ENCODE data around the gene EPM2A.
"Not testable (repeated sequence)": the region's sequence is repeated elsewhere in the genome, so short reads cannot be mapped to it uniquely, and the experiment has no call there.

The EPM2A gene

DNA sequence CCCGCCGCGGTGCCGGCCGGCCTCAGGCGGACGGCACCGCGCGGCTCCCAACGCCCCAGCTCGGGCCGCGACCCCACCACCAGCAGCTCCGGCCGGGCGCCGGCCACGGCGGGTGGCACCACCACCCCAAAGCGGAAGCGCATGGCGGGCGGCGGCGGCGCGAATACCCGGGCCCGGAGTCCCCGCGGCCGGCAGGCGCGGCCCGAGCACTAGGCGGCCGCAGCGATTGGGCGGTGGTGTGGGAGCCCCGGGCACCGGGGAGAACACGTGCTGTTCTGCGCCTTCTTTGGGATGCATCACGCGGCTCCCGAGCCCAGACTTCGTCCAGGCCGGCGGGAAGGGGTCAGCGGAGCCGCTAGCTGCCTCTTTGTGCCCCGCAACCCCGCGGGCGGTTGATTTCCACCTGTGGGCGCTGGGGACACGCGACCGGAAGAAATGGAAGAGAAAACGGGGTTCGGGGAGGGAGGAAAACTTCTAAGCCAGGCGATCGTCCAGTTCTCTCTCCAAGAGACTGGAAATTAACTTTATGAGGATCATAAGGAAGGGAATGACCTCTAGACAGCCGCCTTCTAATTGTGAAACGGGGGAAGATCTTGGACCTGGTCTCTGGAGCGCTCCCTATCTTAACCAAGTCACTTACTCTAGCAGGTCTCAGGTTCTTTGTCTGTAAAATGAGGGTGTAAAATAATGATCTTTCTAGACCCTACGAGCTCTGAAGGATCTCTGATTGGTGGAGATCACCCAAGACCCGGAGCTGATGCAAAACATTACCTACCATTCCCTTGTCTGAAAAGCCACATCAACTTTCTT, at the start of gene EPM2A:
Gene EPM2A (minus strand): TSS at position 165 of the 810 bp plus-strand sequence. CDS start 22 bp downstream, at position 143.
- DNase-seq: no peak

DNA sequence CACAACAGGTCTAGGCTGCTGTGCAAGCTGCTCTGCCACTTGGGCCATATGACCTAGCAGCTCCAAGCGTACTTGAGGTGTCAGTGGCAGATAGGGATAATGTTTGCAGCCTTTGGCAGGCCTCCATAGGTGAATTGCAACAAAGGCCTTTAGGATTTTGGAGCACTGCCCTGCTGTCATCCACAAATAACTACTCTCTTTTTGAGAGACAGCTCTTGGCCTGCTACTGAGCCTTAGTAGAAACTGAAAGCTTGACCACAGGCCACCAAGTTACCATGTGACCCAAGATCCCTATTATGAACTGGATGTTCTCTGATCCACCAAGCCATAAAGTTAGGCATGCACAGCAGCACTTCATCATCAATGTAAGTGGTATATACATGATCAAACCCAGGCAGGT, 49.4 kb upstream of the EPM2A start:
- no peak for DNase-seq

DNA sequence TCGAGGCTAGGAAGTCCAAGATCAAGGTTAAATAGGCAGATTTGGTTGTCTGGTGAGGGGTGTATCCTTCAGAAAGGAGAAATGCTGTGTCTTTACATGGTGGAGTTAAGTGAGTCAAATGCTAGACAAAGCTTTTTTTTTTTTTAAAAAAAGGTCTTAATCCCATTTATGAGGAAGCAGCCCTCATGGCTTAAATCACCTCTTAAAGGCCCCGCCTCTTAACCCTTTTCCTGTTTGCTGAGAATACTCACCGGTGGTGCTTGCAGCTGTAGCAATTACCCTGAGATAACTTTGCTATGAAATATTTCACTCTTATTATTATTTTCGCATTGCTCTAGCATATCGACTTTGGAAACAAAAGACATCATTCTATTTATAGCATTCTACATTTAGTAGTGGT, 48.5 kb upstream of the EPM2A start:
- no peak for DNase-seq

DNA sequence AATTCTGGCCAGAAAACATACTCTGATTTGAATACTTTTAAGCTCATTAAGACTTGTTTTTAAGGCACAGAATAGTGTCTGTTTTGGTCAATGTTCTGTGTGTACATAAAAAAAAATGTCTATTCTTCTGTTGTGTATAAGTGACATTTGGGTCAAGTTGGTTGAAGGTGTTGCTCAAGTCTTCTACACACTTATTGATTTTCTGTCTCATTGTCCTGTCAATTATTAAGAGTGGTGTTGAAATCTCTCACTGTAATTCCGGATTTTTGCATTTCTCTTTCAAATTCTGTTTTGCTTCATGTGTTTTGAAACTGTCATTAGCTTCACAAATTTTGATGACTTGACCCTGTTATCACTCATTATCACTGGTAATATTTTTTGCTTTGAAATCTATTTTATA, 37.5 kb upstream of the EPM2A start:
- no peak for DNase-seq

DNA sequence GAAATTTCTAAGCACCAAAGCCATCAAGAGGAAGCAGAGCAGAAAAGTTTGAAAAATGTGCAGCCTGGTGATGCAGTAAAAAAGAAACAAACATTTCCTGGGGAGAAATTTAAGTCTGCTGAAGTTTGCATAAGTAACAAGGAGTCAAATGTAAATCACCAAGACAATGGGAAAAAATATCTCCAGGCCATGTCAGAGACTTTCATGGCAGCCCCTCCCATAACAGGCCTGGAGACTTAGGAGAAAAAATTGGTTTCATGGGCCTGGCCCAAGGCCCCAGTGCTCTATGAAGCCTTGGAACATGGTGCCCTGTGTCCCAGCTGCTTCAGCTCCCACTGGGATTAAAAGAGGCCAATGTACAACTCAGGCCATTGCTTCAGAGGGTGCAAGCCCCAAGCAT, 30.1 kb upstream of the EPM2A start:
- no peak for DNase-seq

DNA sequence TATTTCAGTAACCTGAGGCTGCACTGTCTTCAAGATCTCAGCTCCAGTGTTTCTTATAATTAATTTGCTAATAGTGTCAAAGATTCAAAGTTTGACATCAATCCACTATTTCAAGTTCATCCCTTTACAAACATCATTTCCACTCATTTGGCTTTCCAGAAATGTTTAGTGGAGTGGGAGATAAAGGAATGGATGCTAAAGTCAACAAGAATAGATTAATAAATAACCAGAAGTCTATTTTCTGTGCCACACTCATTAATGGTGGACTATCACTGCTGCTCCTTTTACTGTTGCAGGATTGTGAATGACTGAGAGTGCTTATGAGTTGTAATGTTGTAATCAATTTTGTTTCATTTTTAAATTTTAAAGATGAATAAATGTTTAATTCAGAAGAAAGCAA, 28.4 kb upstream of the EPM2A start:
- DNase-seq: no peak

DNA sequence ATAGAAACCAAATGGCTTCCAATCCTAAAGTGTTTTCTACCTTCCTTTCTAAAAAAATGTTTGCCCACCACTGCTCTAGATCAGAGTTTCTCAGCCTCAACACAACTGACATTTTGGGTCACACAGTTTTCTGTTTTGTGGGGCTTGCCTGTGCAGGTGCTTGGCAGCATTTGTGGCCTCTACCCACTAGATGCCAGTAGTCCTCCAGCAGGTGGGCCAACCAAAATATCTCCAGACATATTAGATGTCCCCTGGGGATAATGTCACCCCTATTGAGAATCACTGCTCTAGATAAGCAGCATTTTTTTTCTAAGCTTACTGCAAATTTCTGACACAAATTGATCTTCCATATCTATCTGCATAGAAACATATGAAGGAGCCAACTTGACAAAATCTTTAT, 26.3 kb upstream of the EPM2A start:
- DNase-seq: no peak

DNA sequence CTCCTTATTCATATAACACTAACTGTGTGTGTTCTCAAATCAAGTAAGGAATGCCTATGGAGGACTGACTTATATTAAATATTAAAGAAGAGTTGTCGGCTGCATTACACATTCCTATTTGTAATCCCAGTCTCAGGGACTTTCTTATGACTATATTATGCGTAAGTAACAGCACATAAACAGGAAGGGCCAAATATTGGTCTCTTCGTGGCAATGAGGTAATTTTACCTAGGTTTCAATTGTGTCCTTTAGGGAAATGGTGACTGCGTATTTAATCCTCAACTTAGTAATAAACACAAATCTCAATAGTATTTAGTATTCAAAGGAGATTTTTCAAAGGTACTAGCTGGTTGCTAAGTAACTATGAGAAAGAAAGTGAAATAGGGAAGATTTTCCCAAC, 22.8 kb upstream of the EPM2A start:
- DNase-seq: no peak

DNA sequence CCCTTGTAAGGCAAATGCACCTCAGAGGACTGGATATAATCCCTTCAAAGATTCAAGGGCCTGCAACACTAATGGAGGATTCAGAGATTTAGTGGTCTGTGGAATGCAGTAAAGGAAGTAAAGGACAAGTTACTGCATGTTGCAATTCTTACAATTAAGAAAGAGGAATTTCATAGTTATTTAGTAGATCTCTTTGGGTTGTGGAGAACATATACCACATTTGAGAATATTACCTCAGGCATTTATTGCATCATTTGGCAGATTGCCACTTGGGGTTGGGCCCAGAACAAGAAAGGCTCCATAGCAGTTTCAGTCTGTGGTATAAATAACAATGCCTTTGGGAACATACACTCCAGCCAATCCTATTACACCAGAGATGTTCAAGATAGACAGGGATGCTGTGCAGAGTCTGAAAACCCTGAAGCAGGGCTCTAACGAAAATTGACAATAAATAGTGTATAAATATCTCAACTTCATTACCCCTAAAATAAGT, 20.9 kb upstream of the EPM2A start:
- no peak for DNase-seq

DNA sequence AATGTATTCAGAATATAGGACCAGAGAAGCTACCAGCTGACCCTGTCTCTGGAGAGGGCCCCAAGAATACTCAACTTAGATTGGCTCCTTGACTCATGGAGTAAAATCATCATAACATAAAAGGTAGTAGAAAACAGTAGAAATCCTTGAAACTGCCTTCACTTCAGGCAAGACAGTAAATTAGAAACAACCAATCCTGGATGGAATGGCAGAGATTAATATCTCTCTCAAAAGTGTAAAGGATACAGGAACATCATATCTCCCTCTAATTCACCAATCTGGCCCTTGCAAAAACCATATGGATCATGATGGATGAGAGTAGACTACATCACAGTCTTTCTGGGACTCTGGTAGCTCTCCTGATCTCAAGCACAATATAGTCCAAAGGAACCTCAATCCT, 20.4 kb upstream of the EPM2A start:
- no peak for DNase-seq

DNA sequence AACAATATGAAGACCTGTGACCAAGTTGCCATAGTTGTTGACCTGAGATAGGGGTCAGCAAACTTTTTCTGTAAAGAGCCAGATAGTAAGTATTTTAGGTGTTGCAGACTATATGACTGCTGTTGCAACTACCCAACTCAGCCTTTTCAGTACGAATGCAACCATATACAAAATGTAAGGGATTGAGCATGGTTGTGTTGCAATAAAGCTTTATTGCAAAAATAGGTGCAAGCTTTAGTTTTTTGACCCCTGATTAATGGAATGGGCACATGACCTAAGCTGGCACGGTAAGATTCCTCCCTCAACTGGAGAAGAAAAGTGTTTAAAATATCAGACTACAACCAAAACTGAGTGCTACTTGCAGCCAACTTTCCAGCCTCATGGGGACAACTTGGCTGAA, 17.3 kb upstream of the EPM2A start:
- DNase-seq: no peak

DNA sequence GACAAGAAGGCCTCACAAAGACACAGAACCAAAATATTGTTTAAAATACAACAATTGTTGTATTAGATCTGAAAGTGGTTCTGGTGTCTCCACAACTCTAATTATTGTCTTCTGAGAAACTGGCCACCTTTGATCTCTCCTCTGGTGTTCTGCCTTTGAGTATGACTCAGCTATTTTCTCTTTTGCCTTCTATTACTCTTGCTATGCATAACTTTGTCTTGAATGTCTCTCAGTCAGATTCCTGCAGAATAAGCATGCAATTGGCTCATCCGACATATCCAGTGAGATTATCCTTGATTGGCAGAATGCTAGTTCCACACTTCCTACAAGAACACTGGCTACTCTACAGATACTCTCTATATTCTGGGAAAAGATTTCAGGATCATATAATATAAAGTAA, 14.3 kb upstream of the EPM2A start:
- no peak for DNase-seq

DNA sequence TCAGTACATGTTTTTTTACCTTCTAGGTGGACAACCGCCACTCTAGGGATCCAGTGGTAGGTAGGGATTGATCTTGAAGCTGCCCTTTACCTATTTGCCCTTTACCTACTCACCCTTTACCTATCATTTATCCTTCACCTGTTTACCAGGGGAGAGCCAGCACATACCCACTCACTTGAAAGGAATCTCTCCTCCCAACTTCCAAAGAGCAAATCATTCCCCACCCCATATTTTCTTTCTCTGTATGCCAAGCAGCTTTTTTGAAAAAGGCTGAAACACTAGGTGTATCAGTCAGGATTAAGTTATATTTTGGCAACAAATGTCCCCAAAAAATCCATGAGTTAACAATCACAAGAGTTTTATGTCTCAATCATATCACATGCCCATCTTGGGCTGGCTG, 10.5 kb upstream of the EPM2A start:
- DNase-seq: no peak

DNA sequence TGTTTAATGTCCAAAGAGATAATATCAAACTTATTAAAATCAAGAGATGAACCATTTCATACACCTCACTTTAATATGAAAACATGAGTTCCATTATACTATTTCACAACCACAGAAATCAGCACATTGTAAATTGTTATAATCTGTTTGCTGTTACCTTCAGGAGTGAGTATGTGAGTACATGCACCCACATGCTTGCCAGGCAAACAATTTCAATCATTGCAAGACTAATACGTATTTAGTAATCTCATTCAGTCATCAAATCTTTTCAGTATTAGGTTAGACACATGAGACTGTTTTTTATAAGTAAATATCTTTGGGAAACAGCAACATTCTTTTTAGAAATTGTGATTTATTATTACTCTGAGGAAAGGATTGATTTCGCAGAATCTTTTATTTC, 9.3 kb upstream of the EPM2A start:
- DNase-seq: no peak

DNA sequence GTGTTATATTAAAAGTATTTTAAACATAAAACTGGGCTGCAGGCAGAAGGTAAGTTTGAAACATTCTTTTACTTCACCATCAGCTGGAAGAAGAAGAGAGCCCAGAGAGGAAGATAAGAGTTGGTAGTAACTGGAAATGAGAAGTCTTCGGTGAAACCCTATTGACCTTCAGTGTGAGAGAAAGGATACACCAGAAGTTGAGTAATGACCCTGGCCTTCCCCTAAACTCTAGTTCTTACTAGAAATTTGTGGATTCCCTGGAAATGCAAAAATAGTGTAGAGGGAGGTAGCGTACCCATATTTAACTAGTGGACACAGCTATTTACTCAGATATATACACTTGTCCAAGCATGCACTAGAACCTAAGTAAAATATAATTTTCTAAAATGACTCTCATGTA, 8.0 kb upstream of the EPM2A start:
- DNase-seq: no peak

DNA sequence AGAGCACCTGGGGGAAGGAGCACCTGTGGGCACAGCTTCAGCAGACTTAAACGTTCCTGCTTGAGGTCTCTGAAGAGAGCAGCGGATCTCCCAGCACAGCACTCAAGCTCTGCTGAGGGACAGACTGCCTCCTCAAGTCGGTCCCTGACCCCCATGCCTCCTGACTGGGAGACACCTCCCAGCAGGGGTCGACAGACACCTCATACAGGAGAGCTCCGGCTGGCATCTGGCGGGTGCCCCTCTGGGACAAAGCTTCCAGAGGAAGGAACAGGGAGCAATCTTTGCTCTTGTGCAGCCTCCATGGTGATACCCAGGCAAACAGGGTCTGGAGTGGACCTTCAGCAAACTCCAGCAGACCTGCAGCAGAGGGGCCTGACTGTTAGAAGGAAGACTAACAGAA, 7.2 kb upstream of the EPM2A start:
- DNase-seq: not testable (repeated sequence)

DNA sequence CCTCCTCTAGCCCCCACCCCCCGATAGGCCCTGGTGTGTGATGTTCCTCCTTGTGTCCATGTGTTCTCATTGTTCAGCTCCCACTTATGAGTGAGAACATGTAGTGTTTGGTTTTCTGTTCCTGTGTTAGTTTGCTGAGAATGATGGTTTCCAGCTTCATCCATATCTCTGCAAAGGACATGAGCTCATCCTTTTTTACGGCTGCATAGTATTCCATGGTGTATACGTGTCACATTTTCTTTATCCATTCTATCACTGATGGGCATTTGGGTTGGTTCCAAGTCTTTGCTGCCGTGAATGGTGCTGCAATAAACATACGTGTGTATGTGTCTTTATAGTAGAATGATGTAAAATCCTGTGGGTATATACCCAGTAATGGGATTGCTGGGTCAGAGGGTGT, 4.4 kb upstream of the EPM2A start:
- not testable (repeated sequence) for DNase-seq

DNA sequence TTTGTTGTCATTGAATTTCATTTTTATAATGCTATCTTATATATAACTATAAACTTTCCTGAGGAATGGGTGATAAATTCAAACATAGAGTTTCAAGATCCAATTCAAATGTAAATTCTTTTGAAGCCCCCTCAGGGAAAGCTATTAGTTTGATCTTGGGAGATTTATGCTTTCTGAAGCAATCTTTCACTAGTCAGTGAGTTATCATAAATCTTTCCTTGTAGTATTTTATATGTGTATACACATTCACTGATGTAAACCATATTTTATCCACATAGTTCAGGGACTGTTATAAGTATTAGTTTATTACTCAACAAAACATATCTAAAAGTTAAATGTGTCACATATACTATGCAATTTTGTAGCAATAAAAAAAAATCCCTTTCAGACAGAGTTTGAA, 2.9 kb upstream of the EPM2A start:
- no peak for DNase-seq

DNA sequence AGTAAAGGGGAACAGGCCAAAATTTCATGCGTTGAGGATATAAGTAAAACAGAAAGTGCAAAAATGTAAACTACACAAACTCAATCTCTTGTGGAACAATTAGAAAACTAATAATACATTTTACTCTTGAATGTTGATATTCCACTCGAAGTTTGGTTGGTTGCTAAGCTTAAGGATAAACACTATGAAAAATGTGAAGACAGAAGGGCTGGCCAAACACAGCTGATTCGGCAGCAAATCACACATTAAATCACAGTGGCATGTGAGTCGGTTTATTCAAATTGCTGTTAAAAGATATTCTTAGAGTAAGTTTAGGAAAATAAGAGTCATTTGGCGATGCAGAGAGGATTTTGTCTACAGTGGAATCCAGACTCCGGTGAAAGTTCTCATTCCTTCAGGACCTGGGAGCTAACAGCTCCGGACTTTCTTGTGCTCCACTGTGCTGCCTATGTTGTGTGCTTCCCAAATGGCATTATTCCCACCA, 1.4 kb upstream of the EPM2A start:
- DNase-seq: no peak

DNA sequence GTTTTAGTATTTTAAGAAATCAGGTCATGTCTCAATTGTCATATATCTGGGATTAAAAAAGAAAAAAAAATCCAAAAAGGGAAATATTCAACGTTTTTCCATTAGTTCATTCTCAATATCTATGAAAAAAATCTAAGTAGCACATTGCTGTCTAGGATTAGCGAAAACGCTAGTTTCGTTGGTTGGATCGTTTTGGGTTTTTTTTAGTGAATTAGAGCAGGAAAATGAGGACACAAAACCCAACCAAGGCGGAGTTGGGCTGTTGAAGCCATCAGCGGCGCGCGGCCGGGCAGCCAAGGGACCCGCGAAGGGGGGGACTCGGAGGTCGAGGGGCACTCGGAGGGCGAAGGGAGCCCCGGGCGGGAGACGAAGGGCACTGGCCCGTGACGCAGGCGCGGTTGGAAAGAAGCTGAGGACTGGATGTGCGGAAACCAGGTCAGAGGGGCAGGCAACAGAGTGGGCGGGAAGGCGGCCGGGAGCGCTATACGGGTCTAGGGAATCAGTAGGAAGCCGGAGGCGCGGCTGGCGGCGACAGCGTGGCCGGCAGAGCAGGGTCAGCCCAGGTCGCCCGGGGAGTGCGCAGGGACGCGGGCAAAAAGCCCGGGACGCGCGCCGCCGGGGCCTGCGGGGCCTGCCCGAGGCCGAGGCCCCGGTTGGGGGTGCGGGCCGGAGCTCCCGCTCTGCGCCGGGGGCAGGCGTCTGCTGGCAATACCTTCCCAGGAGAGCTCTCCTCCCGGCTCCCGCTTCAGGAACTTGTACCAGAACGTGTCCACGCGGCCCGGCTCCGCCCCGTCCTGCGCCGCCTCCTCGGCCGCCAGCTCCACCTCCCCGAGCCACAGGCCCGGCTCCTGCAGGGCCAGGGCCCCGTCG, 599 bp downstream of the EPM2A start:
- peak; percentile 33 for DNase-seq

DNA sequence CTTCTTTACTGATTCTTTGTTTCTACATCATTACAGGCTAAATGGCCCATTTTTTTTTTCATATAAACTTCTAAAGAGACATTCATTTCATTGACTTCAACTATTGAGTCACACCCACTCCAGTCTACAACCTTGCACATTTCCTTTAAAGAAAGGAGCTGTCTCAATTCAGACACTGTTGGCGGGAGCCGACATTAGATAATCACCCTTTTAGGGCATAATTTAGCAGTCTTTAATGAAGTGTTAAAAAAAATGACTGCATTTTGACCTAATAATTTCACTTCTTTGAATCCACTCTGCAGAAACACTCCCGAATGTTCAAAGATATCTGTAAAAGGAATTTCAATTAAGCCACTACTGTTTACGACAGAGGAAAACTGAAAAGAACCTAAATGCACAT, 1.5 kb downstream of the EPM2A start:
- DNase-seq: no peak

DNA sequence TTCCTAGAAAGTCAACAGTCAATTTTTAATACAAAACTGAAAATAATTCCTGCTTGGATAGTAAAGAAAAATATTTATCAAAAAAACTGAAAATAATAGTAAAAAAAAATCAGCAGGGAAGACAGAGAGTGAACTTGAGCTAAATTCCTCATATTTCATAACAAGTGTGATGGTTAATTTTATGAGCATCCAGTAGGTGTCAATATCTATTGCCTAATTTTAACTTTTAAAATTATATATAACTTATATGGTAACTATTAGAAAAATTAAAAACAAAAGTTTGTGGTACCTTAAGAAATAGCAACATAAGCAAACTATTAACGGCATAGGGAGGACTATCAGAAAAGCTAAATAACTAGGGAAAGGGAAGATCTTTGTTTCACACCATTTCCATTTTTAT, 2.1 kb downstream of the EPM2A start:
- no peak for DNase-seq

DNA sequence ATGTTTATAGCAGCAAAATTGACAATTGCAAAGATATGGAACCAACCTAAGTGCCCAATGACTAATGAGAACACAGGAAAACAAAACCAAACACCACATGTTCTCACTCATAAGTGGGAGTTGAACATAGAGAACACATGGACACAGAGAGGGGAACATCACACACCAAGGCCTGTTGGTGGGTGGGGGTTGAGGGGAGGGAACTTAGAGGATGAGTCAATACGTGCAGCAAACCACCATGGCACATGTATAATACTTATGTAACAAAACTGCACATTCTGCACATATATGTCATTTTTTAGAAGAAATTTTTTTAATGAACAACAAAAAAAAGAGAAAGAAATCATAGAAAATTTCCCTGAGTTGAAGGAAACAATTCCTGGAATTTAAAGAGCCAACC, 3.9 kb downstream of the EPM2A start:
- DNase-seq: no peak

DNA sequence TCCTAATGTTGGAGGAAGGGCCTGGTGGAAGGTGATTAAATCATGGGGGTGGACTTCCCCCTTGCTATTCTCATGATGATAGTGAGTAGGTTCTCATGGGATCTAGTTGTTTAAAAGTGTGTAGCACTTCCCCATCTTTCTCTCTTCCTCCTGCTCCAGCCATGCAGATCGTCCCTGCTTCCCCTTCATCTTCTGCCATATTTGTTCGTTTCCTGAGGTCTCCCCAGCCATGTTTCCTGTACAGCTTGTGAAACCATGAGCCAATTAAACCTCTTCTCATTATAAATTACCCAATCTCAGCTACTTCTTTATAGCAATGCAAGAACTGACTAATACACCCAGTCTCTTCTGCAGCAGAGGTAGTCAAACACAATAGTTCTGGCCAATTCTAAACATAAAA, 5.4 kb downstream of the EPM2A start:
- no peak for DNase-seq

Data from NCI-H2081 treated with DMSO at 0.1 percent for 48 hours (cell line).